ENCODE measurements around the gene CYP27A1.
"Not testable (repeated sequence)": the region's sequence is repeated elsewhere in the genome, so short reads cannot be mapped to it uniquely, and the experiment has no call there.

CYP27A1 gene

GRCh38 chr2:218832520-218832919, 50.6 kb downstream of the CYP27A1 start:
- TF ChIP-seq, protein P1, sequence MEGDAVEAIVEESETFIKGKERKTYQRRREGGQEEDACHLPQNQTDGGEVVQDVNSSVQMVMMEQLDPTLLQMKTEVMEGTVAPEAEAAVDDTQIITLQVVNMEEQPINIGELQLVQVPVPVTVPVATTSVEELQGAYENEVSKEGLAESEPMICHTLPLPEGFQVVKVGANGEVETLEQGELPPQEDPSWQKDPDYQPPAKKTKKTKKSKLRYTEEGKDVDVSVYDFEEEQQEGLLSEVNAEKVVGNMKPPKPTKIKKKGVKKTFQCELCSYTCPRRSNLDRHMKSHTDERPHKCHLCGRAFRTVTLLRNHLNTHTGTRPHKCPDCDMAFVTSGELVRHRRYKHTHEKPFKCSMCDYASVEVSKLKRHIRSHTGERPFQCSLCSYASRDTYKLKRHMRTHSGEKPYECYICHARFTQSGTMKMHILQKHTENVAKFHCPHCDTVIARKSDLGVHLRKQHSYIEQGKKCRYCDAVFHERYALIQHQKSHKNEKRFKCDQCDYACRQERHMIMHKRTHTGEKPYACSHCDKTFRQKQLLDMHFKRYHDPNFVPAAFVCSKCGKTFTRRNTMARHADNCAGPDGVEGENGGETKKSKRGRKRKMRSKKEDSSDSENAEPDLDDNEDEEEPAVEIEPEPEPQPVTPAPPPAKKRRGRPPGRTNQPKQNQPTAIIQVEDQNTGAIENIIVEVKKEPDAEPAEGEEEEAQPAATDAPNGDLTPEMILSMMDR (conservative IDR thresholded peaks at IDR 0.05; ENCODE audit: control insufficient read depth, insufficient read depth, low read depth, low read length): no peak
- DNase-seq (ENCODE audit: low read depth): peak; percentile 42

DNA sequence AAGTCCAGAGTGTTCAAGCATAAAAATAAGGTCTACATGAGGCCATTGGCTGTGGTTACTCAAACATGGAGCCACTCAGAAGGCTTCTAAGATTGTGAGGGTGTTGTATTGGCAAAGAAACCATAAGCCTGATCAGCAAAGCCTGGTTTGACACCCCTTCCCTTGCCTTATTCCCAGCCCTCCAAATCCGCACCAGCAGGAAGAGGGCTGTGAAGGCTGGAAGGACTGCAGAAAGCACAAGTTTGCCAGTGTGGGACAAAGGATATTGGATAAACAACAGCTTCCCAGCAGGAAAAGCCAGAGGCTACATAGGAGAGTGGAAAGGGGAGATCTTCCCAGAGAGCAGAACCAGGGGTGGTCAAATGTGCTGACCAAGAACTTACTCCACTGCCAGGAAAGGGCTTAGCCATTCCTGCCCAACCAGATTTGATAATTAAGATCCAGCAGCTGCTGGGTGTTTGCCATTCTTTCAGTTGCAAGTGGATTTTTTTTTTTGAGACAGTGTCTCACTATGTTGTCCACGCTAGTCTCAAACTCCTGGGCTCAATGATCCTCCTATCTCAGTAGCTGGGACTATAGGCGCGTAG, 51.2 kb downstream of the CYP27A1 start:
- TF ChIP-seq, protein P1 (conservative IDR thresholded peaks at IDR 0.05; ENCODE audit: control insufficient read depth, insufficient read depth, low read depth, low read length): no peak
- DNase-seq (ENCODE audit: low read depth): no peak
- H3K4me3 ChIP-seq (ENCODE audit: control insufficient read depth, low read depth, low read length): no peak overlapping the region

More at GRCh38 chr2:218832520-218832919, 50.6 kb downstream of the CYP27A1 start:
- H3K4me3 ChIP-seq (ENCODE audit: control insufficient read depth, low read depth, low read length): no peak overlapping the region

DNA sequence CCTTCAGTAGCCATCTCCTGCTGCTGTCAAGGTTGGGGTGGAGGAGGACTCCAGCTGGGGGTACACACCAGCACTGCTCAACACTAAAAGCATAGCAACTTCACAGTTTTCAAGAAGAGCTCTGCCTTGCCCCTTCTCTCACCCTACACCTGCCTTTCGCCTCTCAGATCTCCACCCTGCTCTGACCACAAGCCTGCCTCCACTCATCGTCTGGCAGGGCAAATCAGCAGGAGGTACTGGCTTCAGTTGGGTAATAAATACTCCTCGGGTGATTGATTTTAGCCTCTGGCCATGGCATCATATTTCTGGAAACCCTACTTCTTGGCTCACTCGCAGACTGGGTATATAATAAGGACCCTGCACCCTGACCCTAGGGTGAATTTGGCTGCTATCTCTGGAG, 52.7 kb downstream of the CYP27A1 start:
- DNase-seq (ENCODE audit: low read depth): no peak
- TF ChIP-seq, protein P1 (conservative IDR thresholded peaks at IDR 0.05; ENCODE audit: control insufficient read depth, insufficient read depth, low read depth, low read length): no peak
- H3K4me3 ChIP-seq (ENCODE audit: control insufficient read depth, low read depth, low read length): no peak overlapping the region

GRCh38 chr2:218837495-218837894, 55.5 kb downstream of the CYP27A1 start:
- TF ChIP-seq, protein P1 (conservative IDR thresholded peaks at IDR 0.05; ENCODE audit: control insufficient read depth, insufficient read depth, low read depth, low read length): no peak
- no peak for DNase-seq (ENCODE audit: low read depth)
- no peak overlapping the region for H3K4me3 ChIP-seq (ENCODE audit: control insufficient read depth, low read depth, low read length)

DNA sequence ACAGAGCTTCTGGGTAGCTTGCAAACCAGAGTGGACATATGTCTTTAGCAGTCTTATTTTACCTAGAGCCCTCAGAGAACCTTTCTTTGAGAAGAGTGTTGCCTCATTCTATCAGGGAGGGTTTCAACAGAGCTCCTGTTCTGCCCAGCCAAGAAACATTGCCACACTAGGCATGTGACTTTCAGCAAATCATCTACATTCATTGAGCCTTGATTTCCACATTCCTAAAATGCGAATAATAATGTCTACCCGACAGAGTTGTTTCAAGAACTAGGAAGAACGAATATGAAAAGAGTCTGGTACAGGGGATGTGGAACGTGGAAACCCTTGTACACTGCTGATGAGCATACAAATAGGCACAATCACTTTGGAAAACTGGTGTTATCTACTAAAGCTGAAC, 57.5 kb downstream of the CYP27A1 start:
- TF ChIP-seq, protein P1 (conservative IDR thresholded peaks at IDR 0.05; ENCODE audit: control insufficient read depth, insufficient read depth, low read depth, low read length): no peak
- no peak overlapping the region for H3K4me3 ChIP-seq (ENCODE audit: control insufficient read depth, low read depth, low read length)
- peak; percentile 78 for DNase-seq (ENCODE audit: low read depth)

GRCh38 chr2:218839888-218840287, 57.9 kb downstream of the CYP27A1 start:
- peak; percentile 6 for DNase-seq (ENCODE audit: low read depth)
- H3K4me3 ChIP-seq (ENCODE audit: control insufficient read depth, low read depth, low read length): no peak overlapping the region
- TF ChIP-seq, protein P1 (conservative IDR thresholded peaks at IDR 0.05; ENCODE audit: control insufficient read depth, insufficient read depth, low read depth, low read length): no peak

- not testable (repeated sequence) for H3K4me3 ChIP-seq (ENCODE audit: control insufficient read depth, low read depth, low read length)
These were observed 62.4 kb downstream of the CYP27A1 start for GRCh38 chr2:218844334-218844733.

DNA sequence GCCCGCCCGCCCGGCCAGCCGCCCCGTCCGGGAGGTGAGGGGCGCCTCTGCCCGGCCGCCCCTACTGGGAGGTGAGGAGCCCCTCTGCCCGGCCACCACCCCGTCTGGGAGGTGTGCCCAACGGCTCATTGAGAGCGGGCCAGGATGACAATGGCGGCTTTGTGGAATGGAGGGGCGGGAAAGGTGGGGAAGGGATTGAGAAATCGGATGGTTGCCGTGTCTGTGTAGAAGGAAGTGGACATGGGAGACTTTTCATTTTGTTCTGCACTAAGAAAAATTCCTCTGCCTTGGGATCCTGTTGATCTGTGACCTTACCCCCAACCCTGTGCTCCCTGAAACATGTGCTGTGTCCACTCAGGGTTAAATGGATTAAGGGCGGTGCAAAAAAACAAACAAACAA, 65.0 kb downstream of the CYP27A1 start:
- not testable (repeated sequence) for DNase-seq (ENCODE audit: low read depth); H3K4me3 ChIP-seq (ENCODE audit: control insufficient read depth, low read depth, low read length)

More at GRCh38 chr2:218844334-218844733, 62.4 kb downstream of the CYP27A1 start:
- DNase-seq (ENCODE audit: low read depth): not testable (repeated sequence)
